ENCODE results near the gene FHL3.
A peak's percentile ranks its signal among the peaks of the same experiment; 100 is the strongest.

FHL3 gene

DNA sequence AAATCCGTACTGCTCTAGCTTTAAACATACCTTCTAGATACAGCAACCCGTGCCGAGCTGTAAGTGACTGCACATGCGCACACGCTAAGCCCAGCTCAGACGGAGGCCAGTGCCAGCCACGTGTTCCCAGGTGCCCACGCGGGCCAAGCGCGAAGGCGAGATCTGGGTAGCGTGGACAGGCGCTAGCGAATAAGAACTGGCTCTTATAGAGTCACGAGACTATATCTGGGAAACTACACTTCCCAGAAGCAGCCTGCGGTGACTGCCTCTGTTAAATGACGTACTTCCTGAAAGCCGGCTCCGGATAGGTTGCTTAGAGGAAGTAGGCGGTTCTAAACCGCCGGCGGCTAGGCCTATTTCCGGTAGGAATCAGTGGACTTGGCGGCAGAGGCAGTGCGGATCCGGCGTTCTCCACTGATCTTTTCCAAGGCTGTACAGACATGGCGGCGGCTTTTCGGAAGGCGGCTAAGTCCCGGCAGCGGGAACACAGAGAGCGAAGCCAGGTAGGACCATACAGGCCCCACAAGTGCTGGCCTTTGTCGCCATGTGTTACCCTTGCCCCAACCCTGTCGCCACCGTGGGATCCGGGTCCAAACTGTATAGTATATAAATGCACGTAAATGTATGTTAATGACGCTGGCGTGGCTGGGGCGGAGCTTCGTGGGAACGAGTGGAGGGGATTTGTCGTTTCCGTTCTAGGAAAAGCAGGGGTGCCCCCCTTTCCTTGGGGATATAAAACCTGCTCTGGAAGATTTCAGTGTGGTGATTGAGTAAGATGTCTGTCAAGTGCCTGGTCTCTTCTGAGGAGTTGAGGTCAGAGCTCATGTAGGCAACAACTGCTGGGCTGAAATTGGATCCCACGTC, 7.3 kb upstream of the FHL3 start, which contains the start of gene UTP11:
Gene UTP11 (plus strand): TSS at position 372 of the 864 bp plus-strand sequence. CDS start 69 bp downstream, at position 441.
- DNase-seq = peak; percentile 98 to 99

DNA sequence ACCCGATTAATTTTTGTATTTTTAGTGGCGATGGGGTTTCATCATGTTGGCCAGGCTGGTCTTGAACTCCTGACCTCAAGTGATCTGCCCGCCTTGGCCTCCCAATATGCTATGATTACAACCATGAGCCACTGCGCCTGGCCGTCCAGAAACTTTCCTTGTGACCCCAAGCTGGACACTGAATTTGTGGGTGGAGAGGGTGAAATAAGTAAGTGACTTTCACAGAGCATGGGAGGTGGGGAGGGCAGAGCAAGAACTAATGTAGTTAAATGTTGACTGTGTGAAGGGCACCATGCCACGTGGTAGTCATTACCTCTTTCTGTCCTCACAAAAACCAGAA, 4.5 kb upstream of the FHL3 start:
- no peak for DNase-seq

DNA sequence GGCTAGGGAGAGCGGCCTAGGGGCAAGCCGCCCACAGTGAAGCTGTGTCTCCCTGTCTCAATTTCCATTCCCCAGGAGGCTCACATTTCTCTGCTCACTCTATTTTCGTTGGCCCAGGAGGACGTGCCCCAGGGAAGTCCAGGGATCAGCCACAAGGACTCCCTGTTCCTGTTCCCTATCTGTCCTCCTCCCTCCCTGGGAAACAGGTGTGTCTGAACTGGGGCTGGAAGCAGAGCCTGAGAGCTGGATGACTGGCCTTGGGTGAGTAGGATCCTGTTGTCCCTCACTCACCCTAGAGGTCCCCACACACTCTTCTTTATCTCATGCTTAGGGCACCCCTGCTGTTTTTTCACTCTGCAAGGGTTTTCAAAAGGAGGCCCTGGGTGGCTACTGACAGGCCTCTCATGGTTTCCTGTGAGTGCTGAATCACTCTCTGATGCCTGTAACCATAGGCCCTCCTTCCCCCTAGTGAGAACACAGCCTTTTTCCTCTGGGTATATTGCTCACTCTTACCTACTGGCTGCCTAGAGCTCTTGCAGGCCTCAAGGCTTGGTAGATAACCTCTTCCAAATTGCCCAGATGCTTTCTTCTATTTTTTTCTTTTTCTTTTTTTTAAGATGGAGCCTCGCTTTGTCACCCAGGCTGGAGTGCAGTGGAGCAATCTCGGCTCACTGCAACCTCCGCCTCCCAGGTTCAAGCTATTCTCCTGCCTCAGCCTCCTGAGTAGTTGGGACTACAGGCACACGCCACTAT, 4.0 kb upstream of the FHL3 start:
- DNase-seq = no peak

GRCh38 chr1:38006008-38006828, 904 bp upstream of the FHL3 start:
- no peak for DNase-seq

DNA sequence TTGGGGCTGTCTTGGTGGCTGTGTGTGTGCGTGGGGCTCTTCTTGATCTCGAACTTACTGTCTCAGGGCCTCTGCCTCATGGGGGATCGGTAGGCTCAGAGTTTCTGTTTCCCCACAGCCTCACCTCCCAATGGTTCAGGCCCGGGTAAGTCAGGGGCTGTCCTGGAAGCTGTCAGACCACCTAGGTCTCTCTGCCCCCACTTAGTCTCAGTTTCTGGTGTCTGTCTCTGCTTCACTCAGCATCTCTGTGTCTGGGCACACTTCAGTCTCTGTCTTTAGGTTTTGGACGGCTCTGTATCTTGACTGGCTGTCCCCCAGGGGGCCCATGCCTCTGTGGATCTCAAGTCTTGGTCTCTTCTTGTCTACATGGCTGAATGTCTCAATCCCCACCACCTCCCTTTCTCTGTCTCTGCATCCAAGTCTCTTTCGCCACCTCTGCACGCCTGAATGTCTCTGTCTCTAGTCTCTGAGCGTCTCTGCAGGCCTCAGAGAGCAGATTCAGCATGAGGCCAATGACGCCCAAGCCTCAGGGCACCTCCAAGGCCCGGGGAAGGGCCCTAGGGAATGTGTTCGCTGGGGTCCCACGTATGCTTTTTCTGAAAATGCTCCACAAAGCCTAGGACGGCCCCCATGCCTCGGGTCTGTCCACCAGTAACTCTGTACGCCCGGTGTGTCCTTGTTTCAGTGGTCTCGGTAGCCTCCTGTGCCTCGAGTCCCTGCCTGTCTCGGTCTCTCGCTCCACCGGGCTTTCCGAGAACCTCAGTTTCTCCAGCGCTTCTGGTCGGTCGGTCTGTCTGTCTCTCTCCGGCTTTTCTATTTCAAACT, 818 bp downstream of the FHL3 start:
- no peak for DNase-seq

- DNase-seq = no peak
These were observed 1.8 kb downstream of the FHL3 start for GRCh38 chr1:38003261-38004250.

DNA sequence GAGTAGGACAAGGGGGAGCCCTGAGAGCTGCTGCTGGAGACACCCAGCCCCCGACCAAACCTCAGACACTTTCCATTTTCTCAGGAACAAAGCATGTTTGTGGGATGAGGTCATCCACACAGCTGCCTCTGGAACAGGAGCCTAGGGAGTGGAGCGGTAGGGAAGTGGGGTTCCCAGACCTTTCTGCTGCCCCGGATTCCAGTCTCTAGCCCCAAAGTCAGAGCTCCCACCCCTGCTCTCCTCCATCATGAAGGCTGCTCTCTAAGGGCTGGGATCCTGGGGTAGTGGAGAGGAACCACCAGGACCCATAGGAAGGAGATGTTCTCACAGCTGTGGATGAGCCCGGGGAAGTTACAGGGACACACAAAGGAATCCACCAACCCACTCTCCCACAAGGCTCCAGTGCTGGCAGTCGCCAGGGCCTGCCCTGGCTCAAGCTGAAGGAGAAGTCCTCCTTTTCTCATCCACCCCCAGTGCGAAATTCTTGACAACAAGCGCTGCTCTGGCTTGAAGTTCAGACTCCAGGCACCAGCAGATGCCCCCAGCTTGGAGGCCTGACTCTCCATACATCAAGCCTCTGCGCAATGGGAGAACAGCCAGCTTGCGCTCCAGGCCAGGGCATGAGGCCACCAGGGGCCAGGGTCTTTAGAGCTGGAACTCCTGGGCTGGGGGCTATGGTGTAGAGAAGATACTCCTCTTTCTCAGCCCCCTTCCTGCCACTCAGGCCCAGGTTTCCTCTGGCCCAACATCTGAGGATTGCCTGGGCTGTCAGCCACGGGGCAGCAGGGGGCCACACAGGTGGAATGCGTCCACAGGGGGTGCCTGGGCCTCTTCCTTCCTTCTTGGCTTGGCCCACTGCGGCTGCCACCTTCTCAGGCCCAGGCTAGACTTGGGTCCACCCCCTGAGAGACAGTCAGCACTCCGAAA, 4.5 kb downstream of the FHL3 start:
- DNase-seq = no peak

- no peak for DNase-seq
These were observed 5.1 kb downstream of the FHL3 start for GRCh38 chr1:38000233-38000528.

DNA sequence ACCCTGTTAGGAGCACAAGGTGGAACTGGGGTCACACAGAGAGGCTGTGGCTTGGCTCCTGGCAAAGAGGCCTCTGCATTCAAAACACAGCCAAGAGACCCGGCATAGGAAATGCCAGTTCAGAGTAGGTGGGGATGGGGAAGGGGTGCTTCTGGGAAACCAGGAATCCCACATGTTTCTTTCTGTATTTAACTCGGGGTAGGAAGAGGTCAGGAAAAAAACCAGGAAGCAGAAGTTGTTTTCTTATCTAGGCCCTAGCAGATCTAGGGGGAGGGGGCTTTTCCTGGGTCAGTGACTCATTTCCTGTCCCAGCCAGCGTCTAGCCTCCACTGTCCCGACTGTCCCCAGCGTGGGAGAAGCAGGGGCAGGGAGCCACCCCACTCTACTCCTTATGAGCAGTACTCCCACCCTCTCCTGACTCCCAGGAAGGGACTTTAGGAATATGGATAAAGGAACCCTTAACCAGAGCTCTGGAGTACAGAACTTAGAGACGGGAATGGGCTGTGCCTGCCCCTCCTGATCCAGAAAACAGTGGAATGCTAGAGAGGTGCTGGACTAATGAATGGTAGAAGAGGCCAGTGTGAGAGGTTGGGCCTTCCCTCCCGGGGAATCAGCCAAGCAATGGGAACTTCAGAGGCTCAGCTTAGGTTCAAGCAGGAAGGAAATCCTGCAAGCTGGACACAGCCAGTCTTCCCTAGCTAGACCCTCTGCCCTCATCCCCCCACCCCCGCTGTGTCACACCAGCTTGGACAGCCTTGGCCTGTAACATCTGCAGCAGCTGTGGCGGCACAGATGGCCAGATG, 5.7 kb downstream of the FHL3 start:
- peak in 1 of 2 experiments; percentile 13 for DNase-seq

GRCh38 chr1:37998913-37999429, 6.3 kb downstream of the FHL3 start:
- no peak for DNase-seq

GRCh38 chr1:37998089-37998808, 7.1 kb downstream of the FHL3 start:
- no peak for DNase-seq

- no peak for DNase-seq
These were observed 7.8 kb downstream of the FHL3 start for GRCh38 chr1:37997256-37998088.

GRCh38 chr1:37995751-37996345, 9.5 kb downstream of the FHL3 start:
- DNase-seq = no peak

DNA sequence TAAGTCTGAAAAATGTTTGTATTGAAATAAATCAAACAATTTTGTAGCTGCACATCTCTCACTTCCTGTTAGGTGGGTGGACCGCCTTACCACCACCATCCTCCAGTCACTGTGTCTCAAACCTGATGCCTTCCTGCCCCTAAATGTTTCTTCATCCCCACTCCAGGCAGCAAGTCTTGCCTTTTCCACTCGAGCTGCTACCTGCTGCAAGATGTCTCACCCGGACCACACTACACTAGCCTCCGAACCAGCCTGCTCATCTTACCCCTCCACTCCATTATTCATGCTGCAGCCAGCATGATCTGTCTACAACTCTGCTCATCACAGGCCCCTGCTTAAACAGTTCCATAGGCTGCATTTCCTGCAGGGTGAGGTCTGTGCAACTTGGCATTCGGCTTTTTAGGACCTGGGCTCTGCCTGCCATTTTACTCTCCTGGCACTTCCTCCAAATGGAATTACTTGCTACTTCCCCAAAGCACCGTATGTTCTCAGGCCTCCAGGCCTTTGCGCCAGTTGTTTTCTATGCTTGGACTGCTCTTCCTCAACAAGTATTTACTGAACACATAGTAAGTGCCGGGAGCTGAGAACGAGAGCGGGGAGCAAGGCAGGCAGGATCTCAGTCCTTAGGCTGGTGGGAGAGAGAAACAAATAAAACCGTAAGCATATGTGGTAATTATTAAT, 10.3 kb downstream of the FHL3 start:
- DNase-seq = no peak

GRCh38 chr1:37989361-37989930, 15.9 kb downstream of the FHL3 start:
- peak in 1 of 2 experiments; percentile 14 for DNase-seq

GRCh38 chr1:37987679-37988078, 17.6 kb downstream of the FHL3 start:
- DNase-seq = no peak
